Inferior parietal cortex (tissue), 1 donor: Measurements from ENCODE around the gene RARB.
A peak's percentile ranks its signal among the peaks of the same experiment; 100 is the strongest.

Source experiments
- DNase-seq: peaks from one replicate; pipeline ENCODE4 v3.0.0-alpha.2; 2016; ENCODE audit errors: extremely low spot score

The RARB gene

DNA sequence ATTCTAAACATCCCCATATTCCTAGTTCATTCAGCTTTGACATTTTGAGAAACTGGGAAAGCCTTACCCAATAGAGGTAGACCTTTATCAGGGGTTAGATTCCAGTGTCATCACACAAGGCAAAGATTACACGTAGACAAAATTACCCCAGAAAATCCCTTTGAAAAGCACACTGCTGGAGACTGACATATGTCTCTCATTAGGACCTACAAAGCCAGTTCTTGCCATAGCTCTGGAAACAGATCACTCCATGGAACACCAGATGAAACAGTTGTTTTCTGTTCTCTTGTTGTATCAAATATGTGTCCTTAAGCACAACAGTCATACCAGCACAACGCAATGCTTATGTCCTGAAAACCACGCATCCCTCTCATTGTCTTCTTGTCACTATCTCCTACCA lies 44.7 kb downstream of the RARB start:
- no peak for DNase-seq

DNA sequence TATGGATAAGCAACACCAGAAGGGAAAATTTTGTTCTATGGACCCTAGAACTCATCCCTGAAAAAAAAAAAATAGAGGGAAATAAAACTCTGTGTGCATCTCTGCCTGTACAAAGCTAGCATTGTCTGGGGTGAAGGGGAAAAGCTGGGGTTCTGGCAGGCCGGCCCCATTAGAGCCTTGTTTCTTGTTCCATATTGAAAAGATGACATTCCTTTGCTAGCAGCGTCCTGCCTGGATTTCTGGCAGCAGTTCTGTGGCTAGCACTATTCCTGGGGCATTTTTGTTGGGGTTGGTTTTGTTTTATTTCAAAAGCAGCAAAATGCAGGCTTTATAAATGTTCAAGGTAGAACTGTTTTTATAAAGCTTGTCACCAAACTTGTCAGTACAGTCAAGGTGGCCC lies 45.2 kb downstream of the RARB start:
- DNase-seq: no peak

DNA sequence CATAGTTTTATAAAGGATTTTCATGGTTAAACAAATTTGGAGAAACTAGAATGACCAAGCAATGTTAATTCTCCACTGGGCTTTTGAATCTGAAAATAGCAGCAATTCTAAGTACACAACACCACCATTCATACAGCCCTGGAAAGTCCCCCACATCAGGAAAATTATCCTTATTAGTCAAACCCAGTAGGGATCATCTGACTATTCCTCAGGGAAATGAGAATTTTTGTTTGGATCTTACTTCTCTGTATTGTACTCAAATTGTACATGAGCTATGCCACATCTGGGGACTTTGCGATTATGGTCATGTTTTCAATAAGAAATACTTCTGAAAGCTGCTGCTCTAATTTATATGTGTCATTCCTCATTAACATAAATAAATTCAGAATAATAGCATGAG lies 46.0 kb downstream of the RARB start:
- DNase-seq: no peak

DNA sequence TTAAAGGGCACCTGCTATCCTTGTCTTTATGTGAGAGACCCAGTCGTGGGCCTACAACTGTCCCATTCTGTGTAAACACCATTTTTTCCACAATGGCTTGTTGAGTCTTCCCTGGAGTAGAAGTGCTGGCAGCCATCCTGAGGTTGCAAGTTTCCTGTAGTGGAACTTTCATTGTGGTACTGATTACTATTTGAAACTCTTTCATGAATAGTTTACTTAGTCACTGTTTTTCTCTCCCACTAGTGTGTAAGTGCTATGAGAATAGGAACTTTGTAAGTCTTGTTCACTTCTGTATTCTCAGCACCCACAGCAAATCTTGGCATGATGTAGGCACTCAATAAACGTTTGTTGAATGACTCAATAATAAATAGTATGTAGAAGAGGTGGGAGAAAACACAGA lies 48.6 kb downstream of the RARB start:
- DNase-seq: no peak

DNA sequence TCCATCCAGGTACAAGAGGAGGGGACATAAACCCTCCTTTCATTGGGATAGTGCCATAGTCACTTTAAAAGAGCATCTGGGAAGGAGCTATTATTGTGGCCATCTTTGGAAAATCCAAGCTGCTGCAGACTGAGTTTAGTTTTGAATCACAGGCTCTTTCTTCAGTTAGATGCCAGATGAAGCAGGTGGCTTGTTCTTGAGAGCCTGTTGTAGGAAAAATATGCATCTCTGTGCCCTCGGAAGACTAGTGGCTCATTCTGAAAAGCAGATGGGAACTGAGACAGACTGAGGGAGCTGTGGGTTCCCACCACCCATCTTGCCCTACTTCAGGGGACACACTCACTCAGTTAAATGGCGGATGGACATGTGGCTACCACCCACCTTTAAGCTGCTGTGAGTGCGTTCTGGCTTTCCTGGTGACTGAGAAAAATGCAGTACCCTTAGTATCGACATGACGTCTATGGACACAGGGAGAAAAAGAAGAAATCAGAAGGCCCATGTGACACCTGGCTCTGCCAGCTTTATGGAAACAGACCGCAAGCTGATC lies 50.2 kb downstream of the RARB start:
- peak; percentile 44 for DNase-seq

DNA sequence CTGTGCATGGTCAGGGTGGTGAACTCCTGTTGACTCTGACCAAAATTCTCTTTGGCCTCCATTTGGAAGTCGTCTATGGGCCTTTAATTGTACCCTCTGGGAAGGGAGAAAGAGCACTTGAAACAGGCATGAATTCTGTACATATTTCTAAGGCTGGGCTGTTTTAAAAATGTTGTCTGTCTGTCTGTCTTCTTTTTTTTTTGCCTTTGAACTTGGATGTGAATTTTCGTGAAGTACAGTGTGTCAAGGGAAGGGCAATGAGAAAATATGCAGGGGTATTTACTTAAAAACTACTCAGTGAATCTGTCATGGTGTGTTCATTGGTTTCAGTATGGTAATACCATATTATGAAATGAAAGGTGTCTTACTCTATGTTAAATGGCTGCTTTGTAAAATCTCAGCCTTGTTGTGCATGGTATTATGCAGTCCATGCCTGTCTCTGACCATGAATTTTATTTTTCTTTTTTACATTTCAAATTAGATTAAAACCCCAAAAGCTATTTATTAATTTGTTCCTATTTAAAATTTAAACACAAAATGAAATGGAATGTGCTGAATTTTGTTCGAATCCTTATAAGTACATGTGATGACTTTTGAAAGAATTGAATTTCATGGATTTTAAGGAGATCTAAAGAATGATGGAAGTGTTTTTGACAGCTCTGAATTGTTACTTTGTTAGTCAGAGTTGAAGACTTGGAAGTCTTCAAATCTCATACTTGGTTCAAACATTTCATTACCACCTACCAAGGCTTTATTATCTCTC lies 51.1 kb downstream of the RARB start:
- DNase-seq: no peak

DNA sequence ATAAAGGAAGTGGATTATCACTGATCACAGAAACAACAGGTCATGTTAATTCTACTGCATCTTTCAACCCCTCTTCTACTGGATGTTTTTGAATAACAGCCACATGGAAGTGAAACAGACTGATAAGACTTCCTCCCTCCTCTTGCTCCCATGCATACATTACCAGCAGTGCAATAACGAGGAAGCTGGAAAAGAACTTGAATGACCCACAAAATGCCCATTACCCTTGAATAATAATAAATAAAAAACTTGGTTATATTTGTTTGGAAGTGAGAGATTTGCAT lies 51.6 kb downstream of the RARB start:
- no peak for DNase-seq

DNA sequence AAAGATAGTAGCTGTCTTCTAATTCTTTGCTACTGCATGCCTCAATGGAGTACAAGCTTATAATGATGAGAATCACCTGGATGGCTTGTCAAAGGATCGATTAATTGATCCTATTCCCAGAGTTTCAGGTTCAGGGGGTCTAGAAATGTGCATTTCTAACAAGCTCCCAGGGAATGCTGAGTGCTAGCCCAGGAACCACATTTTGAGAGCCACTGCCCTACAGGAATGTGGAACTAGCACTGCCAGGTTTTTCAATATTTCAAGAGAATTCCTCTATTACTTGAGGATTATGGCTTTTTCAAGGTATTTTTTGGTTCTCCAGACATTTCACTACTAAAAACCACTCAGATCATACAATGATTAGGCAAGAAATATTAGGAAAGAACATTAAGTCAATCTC lies 52.7 kb downstream of the RARB start:
- no peak for DNase-seq

DNA sequence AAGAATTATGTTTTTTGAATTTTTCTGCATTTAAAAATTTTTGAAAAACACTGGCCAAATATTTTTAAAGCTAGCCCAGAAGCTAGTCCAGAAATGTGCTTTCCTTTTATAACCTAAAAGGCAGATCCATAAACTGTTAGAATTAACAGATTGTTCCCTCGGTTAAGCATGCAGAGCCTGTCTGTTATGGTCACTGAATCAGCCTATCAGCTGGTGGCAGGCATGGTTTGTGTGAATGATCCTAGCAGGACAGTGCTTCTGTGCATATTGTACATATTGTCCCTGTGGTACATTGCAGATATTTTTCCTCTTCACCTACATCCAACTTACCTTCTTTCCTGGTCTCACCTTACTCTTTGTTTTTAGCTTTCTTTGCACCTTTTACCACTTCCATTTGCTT lies 53.3 kb downstream of the RARB start:
- DNase-seq: no peak

DNA sequence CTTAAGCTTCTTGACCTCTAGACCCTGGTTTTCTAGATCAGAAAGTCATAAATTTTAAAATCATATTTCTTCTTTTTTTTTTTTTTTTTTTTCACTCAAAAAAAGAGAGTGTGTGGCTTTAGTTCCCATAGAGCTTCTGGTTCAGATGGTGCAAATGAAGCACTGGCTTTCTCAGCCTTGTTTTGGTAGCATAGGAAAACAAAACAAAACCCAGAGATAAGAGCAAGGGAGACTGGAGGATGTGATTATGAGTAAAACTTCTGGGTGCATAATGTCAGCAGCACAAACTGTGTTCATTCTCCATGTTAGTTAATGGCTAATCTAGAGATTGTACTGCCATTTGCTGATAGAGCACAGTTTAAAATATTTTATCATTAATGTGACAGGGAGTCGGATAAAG lies 55.4 kb downstream of the RARB start:
- DNase-seq: no peak

DNA sequence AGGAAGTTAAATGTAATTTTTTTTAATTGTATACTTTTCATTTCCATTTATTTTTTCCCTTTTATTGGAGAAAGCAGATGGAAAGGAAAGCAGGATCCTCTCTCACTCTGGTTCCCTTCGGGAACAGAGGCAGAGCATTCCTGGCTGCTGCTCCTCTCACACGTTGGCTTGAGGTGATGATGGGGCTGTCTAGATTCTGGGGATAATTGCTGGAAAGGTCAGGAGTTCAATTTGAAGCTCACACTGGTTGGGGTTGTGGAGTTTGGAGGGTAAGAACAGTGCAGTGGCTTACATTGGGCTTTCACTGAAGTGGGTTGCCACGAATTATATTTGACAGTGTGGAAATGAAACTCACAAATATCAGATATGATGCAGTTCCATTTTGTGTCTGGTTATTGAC lies 57.6 kb downstream of the RARB start:
- DNase-seq: no peak

DNA sequence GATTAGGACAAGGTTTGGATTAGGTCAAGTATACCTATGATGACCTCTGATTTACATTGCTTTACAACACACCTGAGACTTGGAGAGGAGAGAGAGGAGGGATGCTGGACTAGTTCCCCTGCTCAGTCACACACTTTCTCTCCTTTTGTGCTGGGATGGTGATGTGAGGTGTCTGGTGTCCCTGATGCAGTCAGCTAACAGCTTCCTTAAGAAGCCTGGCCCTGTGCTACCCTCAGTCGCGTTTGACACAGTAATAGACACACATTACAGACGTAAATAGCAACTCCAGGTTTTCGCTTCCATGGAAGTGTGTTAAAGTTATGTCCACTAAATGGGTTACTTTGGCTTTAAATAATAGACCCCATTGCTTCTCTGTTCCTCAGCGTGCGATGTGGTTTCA lies 58.9 kb downstream of the RARB start:
- no peak for DNase-seq

DNA sequence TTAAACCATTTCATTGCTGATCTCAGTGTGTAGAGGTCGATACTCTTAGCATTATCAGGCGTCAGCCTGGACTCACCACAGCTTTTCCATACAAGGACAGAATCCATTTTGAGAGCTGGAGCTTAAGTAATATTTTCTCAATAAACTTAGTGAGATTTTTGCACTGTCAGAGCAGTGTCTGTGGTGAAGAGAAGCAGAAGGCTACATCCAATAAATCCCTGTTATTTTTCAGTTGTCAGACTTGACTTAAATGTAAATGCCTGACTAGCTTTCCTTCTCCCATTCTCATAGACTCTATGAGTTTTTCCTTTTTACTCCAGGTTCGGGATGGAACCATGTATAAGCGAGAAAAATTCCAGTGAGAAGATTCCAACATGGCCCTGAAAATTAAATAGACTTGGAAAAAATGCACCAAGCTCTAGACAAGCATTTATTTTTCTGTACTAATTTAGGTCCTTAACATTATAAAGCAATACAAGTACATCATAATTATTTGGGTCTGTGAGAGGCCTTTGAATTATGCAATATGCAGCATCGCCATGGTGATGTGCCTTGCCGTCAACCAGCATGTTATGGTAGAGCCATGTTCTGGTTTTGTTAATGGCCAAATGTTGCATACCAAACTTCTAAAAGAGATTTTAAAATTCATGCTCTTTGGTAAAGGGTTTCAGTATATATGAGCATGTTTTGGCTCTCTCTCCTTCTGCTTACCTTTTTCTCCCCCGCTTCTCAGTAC lies 62.0 kb downstream of the RARB start:
- DNase-seq: no peak

DNA sequence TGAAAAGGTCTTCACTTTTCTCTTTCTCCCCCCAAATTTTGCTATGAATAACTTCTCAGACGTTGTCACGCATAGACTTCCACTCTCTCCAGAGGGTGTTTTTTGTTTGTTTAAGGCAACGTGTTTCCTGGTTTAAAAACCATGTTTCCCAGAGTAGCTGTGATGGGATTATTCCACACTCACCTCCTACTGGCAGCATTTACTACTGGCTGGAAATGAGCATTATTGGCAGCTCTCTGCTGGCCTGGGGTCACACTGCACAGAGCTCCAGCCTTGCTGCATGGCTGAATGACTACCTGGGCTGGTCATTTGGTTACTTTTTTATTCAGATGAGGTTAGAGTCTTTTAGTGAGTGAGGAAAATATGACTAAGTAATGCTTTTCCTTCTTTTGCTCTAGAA lies 65.2 kb downstream of the RARB start:
- DNase-seq: no peak

DNA sequence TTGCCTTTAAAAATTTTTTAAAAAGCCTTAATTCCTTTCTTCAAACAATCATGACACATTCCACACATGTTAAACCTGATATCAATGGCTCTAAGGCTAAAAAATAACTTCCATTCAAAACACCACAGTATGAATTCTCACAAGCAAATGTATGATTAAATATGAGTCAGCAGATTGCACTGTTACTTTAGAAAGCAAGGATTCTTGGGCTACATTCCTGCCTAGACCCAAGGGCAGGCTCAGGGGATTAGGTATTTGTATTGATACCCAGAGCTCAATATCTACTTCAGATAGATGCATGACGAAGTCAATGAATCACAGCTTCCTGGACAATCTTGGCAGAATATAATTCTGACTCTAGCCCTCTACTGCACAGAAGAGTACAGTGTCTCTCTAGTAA lies 65.7 kb downstream of the RARB start:
- DNase-seq: no peak

DNA sequence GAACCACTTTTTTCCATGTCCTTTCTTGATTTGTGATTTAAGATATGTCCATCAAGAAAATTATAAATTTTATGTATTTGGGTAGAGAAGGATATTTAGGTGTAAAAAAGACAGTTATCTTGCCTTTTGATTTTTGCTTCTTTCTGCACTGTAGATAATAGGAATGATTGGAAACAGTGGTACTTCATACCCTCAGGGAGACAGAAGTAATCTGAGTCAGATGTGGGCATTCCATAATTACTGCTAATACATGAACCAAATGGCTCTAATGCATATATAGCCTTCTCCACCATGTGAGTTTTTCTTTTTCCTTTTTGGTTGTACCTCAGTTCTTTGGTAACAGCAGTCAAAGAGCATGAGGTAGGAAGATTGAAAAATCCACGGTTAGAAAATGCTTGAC lies 67.2 kb downstream of the RARB start:
- no peak for DNase-seq

DNA sequence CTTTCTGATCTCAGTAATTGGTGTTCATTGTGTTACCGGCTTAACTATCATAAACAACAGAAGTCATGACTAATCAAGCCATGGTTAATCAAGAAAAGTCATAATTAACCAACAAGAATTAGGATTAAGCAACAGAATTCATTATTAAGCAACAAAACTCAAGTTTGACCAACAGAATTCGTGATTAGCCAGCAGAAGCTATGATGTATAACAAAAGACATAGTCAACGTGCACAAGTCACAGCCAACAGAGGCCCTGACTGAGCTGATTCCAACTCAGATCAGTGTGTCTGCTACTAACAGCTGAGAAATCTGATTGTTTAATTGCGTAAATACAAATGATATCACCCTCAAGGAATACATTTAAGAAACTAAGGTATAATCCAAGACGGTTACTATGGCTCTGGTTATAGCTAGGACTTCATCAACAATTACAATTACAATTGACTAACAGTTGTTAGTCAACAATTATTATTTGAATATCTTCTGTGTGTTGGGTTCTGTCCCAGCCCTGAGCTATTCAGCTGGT lies 67.7 kb downstream of the RARB start:
- no peak for DNase-seq

DNA sequence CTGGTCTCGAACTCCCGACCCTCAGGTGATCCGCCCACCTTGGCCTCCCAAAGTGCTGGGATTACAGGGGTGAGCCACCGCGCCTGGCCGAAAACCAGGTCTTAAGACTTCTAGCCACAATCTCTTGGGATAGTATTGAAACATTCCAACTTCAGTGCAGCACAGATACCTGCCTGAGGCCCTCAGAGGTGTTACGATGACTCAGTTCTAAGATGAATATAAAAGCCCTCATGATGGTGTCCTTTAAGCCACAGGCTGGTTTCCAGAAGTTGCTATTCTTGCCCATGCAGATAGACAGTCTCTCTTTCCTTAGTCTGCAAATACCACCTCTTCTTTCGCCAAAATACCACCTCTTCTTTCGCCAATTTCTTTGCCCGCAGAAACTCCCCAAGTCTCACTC lies 69.0 kb downstream of the RARB start:
- DNase-seq: no peak

DNA sequence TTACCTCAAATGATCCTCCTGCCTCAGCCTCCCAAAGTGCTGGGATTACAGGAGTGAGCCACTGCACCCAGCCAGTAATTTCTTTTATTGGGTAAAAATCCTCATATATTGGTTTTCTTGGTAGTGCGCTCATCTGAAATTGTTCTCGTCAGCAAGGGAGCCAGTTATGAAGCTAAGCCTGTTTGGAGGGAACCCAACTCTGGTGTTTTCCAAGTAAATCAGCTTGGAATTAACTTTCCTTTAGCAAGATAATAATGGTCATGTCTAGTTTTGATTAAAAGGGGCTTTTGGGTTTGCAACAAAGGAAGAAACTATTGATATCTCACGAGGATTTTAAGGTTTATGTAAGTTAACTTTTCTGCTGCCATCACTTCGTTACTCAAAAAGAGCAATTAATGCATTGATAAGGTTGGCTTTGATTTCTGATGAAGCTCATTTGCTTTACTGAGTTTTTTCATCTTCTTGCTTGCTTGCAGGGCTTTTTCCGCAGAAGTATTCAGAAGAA lies 72.7 kb downstream of the RARB start:
- DNase-seq: no peak

DNA sequence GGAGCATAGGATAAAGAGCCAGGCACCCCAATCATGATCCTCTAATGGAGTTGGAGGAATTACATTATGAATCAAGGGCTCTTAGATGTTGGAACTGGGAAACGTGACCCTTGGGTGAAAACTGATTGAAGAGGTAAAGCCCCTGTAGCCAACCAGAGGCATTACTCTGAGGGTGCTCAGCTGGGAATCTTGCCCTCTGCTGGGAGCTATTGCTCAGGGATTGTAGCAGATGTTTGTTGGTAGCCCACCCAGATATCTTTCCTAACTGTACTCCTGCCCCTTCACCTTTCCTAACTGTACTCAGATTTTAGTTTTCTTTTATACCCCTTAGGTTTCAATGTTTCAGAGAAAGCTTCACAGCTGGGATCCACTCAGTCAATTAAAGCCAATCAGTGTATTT lies 74.2 kb downstream of the RARB start:
- no peak for DNase-seq

DNA sequence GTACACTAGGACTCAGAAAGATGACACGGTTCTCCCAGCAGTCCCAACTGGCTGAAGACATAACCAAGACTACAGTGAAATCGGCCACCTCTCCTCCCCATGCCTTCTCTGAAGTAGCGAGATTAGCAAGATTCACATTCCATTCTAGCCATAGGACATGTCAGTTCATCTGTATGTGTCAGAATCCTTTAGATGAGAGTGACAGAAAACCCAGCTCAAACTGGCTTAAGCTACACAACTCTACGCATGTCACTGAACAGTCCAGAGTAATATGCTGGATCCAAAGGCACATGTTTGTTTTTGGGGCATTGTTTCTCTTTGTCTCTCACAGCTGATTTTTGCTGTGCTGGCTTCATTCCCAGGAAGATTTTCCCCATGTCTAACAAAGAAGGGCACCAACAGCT lies 75.8 kb downstream of the RARB start:
- no peak for DNase-seq

DNA sequence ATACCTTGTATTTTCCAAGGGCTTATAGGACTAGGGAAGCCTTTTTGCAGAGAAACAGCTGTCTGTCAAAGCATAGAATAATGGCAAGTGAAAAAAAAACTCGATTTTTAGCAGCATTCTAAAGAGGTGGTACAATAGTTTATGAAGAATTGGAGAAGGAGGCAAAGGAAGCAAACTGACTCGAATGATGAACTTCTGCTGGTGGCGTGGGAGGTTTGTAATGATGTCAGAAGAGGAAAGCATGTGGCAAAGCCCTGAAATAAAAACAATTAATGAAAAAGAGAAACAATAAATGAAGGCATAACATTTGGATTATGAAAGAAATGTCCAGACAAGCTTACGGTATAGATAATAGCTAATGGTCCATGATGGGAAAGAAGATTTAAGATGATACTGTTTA lies 77.5 kb downstream of the RARB start:
- DNase-seq: no peak

DNA sequence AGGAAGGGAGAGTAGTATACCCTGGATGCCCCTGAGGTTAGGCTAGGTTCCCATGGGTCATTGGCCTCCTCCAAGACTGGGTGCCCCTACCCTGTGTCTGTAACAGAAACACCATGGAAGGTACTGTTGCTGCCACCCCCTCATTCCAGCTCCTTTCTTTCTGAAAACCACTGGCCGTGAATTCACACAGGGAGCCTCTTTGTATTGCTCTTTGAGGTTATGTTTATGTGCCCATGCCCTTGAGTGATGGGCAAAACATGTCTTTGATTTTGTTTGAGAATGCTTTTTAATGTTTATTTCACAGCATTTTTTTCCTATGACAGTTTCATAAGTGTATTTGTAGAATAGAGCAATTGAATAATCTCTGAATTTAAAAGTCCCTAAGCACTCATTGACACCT lies 79.7 kb downstream of the RARB start:
- DNase-seq: no peak
